HG02798 (cell line): ENCODE results near the gene DYNC1H1.
"Not testable (repeated sequence)": the region's sequence is repeated elsewhere in the genome, so short reads cannot be mapped to it uniquely, and the experiment has no call there.

Experiments
- ATAC-seq: cut with Tn5 transposase; IDR thresholded peaks from one replicate; pipeline ENCODE4 v1.9.1; 2021; ENCODE audit warnings: mild to moderate bottlenecking; ENCODE audit not compliant: unreplicated experiment, poor library complexity

Gene DYNC1H1

GRCh38 chr14:102056694-102057442 lies 92.5 kb downstream of the DYNC1H1 start:
- no peak for ATAC-seq

- no peak for ATAC-seq
Measured at GRCh38 chr14:102057480-102058114, 93.2 kb downstream of the DYNC1H1 start.

- no peak for ATAC-seq
Measured at GRCh38 chr14:102058146-102058545, 93.8 kb downstream of the DYNC1H1 start.

GRCh38 chr14:102058961-102059360 lies 94.6 kb downstream of the DYNC1H1 start:
- ATAC-seq = no peak

GRCh38 chr14:102063109-102063807 lies 98.9 kb downstream of the DYNC1H1 start:
- no peak for ATAC-seq

- ATAC-seq = no peak
Measured at GRCh38 chr14:102063808-102064429, 99.5 kb downstream of the DYNC1H1 start.

- ATAC-seq = not testable (repeated sequence)
Measured at GRCh38 chr14:102064590-102064989, 100.2 kb downstream of the DYNC1H1 start.

GRCh38 chr14:102066041-102066451 lies 101.7 kb downstream of the DYNC1H1 start:
- ATAC-seq = no peak

GRCh38 chr14:102071283-102071998 lies 107.1 kb downstream of the DYNC1H1 start:
- ATAC-seq = no peak

GRCh38 chr14:102074415-102074964 lies 110.1 kb downstream of the DYNC1H1 start:
- ATAC-seq = no peak

GRCh38 chr14:102075155-102075554 lies 110.8 kb downstream of the DYNC1H1 start:
- no peak for ATAC-seq

GRCh38 chr14:102077382-102077709 lies 113.0 kb downstream of the DYNC1H1 start:
- no peak for ATAC-seq

- not testable (repeated sequence) for ATAC-seq
Measured at GRCh38 chr14:102078361-102078791, 114.0 kb downstream of the DYNC1H1 start.

GRCh38 chr14:102078831-102079699 lies 114.7 kb downstream of the DYNC1H1 start:
- no peak for ATAC-seq

GRCh38 chr14:102079700-102079979 lies 115.3 kb downstream of the DYNC1H1 start:
- no peak for ATAC-seq

GRCh38 chr14:102080183-102081080 lies 116.1 kb downstream of the DYNC1H1 start:
- no peak for ATAC-seq

GRCh38 chr14:102081231-102082080 lies 117.1 kb downstream of the DYNC1H1 start:
- no peak for ATAC-seq
